Stimulated activated CD4-positive, alpha-beta T cell treated with anti-CD3 and anti-CD28 coated beads, Interleukin-4, amount 100 ng/mL, for 1 hour (primary cell): ENCODE measurements around the gene CBLB.
"Not testable (repeated sequence)": the region's sequence is repeated elsewhere in the genome, so short reads cannot be mapped to it uniquely, and the experiment has no call there.

Experiments
- DNase-seq: peaks from one replicate; pipeline ENCODE4 v3.0.0-alpha.2; 2020

The CBLB gene

DNA sequence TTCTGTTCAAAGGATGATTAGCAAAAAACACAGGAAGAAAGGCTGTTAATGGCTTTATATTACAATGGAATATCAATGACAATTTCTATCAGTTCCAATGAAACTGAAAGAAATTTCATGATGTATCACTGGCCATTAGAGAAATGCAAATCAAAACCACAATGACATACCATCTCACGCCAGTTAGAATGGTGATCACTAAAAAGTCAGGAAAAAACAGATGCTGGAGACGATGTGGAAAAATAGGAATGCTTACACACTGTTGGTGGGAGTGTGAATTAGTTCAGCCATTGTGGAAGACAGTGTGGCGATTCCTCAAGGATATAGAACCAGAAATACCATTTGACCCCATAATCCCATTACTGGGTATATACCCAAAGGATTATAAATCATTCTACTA is 53.5 kb downstream of the CBLB start:
- not testable (repeated sequence) for DNase-seq

- no peak for DNase-seq
These were observed 55.1 kb downstream of the CBLB start for GRCh38 chr3:105813710-105814109.

- DNase-seq, result no peak
These were observed 56.6 kb downstream of the CBLB start for GRCh38 chr3:105812194-105812586.

DNA sequence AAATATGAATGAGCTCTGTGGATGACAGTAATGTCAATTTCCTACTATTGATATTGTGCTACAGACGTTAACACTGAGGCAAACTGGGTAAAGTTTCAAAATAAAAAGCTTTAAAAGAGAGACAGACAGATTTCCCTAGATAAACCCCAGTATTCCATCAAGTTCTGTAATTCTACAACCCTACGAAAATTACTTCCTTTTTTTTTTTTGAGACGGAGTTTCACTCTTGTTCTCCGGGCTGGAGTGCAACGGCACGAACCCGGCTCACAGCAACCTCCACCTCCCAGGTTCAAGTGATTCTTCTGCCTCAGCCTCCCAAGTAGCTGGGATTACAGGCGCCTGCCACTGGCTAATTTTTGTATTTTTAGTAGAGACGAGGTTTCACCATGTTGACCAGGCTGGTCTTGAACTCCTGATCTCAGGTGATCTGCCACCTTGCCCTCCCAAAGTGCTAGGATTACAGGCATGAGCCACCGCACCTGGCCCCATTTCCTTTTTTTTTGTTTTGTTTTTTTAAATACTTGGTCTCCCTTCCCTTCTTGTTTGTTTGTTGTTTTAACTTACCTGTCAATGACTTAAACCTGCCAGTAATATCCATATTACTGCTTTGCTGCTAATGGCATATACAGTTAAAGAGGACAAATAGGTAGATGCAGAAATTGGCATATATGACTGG is 57.2 kb downstream of the CBLB start:
- DNase-seq, result no peak

GRCh38 chr3:105809208-105809888 is 59.5 kb downstream of the CBLB start:
- DNase-seq, result no peak

GRCh38 chr3:105807701-105808100 is 61.1 kb downstream of the CBLB start:
- no peak for DNase-seq

GRCh38 chr3:105807146-105807545 is 61.7 kb downstream of the CBLB start:
- DNase-seq, result no peak

DNA sequence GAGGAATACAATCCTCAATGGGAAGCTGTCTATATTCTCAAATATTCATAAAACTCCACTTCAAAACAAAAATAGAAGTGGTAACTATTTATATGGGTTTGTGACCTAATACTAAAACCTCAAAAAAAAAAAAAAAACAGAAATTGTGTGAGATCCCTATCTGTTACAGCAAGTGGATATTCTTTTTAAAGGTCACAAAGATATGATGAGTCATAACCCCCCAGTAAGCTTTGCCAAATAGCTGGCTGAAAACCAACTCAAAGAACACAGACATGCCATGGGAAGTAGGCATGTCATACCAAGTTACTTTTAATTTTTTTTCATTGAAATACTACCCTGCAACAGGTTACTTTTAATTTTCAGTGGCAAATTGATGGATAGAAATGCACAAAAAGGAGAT is 62.5 kb downstream of the CBLB start:
- no peak for DNase-seq

DNA sequence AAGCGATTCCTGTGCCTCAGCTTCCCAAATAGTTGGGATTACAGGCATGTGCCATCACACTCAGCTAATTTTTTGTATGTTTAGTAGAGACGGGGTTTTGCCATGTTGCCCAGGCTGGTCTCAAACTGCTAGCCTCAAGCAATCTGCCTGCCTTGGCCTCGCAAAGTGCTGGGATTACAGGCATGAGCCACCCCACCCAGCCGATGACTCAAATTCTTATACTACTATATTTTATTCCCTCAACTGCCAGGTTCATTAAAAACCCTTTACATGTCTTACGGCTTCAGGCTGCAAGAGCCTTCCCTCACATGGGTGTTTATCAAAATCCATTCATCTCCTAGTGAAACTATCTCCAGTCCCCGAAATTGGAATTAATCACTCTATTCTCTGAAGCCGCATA is 63.4 kb downstream of the CBLB start:
- no peak for DNase-seq

- no peak for DNase-seq
These were observed 66.6 kb downstream of the CBLB start for GRCh38 chr3:105802118-105802706.

DNA sequence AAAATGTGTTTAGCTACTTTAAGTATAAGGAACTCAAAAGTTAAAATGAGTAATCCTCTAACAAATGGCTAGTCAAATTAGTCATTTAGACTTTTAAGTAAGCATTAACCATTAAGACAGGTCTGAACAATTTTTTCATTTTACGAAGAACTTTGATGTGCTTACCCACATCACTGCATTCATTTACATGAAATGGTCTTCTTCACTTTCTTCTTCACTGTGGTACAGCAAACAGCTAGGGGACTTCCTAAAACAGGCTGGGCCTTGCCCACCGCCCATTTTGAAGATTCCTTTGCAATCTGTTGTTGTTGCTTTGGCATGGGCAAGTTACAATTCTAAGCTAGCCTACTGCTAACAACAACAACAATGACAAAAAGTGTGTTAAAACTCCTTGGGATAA is 67.4 kb downstream of the CBLB start:
- no peak for DNase-seq

DNA sequence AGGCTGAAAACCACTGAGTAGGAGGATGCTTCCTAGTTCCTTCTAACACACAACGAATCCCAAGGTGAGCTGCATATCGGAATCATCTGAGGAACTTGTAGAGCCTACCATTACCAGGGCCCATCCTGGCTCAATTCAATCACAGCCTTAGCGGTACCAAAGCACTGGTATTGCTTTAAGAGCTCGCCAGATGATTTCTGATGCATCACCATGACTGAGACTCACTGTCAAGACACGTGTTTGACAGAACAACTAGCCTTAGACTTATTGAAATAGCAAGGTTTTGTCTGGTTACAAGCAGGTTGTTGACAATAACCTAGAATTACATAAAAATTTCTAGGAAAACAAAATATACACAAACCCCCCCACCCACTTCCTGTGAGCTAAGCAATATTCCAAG is 68.5 kb downstream of the CBLB start:
- no peak for DNase-seq

DNA sequence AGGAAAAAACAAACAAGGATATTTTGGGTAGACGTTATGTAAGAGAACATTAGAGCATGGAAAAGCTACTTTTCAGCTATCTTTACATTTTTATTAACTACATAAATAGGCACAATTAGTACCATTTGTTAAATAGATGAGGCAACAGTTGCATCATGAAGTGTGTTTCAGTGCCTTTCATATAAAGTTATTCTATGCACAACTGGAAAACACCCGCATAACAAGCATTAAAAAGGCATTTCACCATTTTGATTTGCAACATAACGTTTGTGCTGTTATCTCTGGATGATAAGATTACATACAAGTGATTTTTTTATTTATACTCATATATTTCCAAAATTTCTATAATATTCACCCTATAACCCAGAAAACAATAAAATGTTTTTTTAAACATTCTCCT is 69.5 kb downstream of the CBLB start:
- no peak for DNase-seq

DNA sequence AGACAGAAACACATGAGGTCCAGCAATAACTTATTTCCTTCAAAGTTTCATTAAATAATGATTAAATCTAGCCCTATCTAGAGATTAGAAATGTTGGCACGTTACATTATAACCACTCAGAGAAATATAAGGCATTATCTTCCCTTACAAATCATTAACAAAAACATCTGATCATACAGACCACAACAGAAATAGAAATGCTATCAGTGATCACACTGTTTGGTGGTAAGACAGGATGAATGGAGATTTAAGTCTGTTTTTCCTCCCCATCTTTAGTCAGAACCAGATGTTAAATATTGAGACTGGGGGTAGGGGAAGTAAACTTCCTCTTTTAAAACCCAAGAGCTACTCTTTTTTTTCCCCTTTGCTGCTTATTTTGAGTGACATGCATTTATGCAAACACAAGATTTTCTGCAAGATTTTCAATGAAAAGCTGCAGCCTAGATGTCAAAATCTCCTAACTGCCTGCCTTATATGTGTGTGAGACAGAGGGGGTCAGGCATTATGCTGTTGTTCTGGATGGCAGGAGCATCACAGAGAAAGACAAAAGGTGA is 70.4 kb downstream of the CBLB start:
- no peak for DNase-seq

DNA sequence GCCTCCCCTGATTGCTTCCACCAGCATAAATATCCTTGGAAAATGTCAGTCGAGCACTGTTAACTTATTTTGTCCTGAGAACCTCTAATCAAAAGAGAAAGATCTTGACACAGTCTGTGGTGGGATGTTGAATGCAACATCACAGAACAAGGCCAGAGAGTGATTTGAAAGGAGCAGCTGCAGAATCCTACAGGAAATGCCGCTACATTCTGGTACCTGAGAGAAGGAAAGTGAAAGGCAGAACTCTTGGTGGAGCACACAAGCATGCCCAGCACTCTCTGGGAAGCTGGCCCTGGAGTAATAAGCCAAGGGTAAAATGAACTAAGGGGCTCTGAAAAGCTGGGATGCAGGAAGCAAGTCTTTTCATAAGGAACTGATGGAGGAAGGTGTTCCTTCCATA is 75.8 kb downstream of the CBLB start:
- DNase-seq, result no peak

- DNase-seq, result no peak
These were observed 76.7 kb downstream of the CBLB start for GRCh38 chr3:105791919-105792786.

DNA sequence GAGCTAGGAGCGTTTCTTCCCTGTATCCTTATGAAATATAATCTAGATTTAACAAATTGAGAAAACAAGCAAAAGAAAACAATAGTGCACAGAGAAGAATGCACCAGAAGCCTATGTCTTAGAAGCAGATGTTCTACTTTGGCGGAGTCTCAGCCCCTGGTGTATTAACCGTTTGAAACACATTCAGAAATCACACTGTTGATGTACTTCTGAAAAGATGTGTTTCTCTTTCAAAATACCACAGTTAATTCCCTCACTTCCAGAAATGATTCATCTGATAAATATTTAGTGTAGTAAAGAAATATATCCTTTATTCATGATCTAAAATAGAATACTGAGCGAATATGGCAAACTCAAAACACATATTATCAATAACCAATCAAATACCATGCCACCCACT is 77.7 kb downstream of the CBLB start:
- no peak for DNase-seq

GRCh38 chr3:105790534-105790933 is 78.3 kb downstream of the CBLB start:
- no peak for DNase-seq

- no peak for DNase-seq
These were observed 80.2 kb downstream of the CBLB start for GRCh38 chr3:105788593-105788992.

- no peak for DNase-seq
These were observed 81.4 kb downstream of the CBLB start for GRCh38 chr3:105787453-105787852.

- no peak for DNase-seq
These were observed 81.8 kb downstream of the CBLB start for GRCh38 chr3:105786990-105787389.

- DNase-seq, result no peak
These were observed 82.6 kb downstream of the CBLB start for GRCh38 chr3:105786241-105786640.

DNA sequence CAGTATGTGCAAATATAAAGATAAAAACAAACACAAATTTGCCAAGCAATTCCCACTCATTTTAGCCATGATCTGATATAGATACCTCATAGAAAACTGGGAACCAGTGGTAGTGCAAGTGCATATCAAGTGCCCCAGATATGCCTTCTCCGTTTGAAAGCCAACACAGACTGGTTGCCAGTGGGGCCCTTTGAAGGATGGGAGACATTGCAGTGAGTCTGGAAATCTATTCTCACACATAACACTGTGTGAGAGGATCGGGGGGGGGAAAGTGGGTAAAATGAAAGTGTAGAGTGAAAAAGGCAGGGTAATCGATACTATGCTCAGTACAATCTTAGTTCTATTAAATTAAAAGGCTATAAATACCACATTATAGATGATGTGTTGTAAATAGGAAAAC is 83.0 kb downstream of the CBLB start:
- no peak for DNase-seq
